CMK (cell line): ENCODE results near the gene SETD3.

Experiments used
- DNase-seq: peaks from one replicate; pipeline ENCODE4 v3.0.0-alpha.2; 2010; ENCODE audit warnings: low read depth

The SETD3 gene

DNA sequence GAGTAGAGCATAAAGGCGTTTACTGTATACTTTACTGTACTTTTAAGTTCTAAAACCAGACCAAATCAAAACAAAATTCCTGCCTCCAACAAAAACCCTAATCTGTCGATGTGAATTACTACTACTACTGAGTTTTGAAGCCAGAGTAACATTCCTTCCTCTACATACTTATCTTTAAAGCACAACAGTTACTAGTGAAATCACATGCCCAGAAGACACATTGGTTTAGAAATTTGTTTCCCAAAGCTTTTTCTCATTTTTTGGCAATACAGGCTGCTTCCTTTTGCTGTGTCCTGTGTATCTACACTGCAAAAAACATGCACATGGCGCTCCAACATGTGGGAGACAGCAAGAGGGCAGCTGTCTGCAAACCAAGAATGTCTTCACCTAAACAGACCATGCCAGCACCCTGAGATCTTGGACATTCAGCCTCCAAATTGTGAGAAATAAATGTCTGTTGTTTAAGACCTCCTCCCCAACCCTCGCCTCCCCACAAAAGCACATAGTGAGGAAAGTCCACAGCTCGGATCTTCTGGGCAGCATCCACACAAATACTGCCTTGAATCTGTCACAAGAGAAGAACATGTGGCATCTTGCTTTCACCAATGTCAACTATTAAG is 21.1 kb downstream of the SETD3 start:
- DNase-seq = no peak

DNA sequence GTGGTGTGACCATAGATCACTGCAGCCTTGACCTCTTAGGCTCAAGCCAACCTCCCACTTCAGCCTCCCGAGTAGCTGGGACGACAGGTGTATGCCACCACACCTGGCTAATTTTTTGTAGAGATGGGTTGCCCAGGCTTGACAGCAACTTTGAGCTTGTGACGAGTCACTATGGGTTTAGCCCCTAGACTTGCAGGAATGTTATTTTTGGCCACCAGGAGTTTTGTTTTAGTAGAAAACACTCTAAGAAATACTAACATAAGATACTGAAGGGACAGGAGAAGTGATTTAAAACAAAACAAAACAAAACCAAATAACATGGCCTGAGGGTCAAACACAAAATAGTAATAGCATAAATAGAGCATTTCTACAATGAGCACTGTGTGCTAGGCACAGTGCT is 26.4 kb downstream of the SETD3 start:
- DNase-seq = no peak

DNA sequence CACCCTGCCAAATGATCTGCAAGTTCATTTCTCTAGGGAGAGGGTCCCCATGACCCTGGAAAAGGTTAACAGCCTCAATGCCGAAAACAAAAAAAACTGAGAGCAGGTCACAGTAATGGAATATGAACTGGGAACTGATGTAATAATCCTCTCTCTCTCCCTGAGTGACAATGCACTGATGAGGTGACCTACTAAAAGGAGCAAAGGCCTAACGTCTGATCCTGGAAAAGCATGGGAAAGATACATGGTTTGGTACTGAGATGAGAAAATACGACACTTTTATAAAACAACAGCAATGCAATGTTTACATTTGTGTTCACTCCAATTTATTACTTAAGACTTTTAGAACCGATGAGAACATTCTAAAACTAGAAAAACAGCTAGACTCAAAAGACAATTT is 27.7 kb downstream of the SETD3 start:
- DNase-seq = no peak

DNA sequence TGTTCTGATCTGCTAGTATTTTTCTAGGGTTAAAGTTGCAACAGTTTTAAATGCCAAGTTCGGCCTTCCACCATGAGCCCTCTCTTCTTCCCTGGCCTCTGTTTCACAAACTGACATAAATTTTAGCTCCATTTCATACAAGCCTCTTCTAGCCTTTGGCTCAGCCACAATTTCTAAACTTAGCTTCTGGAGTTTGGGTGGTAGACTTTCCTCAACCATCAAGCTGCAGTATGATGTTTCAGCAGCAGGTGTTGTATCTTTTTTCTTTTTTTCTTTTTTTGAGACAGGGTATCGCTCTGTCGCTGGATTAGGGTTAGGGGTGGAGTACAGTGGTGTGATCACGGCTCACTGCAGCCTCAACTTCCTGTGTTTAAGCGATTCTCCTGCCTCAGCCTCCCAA is 29.4 kb downstream of the SETD3 start:
- DNase-seq = no peak

DNA sequence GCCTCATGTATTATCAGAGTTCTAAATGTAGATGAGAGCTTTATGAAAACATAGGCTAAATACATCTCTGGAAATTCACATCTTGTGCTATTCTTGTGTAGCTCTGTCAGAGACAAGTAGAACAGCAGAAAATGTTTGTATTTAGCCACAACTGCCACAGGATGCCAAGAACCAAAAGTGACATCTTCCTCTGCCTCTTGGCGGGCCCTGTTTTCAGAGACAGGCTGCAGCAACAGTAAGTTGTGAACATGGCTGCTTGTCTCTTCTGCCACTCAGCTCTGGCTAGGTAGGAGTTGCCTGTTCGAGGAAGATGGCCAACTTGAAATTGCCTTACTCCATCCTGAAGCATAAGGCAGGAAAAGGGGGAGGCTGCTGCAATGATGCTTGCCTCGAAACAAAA is 30.4 kb downstream of the SETD3 start:
- no peak for DNase-seq

DNA sequence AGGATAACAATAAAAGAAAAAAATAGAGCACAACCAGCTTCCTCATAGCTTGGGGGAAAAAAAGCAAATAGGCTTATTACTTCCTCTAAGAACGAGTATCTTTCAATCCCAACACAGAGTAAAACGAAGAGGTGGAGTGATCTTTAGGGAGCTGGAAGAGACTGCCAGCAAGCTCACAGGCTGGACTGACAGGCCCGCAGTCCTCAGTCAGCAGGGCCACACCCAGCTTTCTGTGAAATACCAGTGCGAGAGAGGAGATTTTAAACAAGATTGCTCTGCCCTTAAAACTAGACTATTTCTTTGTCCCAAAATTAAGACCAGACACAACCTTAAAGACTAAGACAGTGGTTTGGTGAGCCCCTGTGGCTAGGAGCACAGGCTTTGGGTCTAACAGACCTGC is 32.9 kb downstream of the SETD3 start:
- DNase-seq = no peak

DNA sequence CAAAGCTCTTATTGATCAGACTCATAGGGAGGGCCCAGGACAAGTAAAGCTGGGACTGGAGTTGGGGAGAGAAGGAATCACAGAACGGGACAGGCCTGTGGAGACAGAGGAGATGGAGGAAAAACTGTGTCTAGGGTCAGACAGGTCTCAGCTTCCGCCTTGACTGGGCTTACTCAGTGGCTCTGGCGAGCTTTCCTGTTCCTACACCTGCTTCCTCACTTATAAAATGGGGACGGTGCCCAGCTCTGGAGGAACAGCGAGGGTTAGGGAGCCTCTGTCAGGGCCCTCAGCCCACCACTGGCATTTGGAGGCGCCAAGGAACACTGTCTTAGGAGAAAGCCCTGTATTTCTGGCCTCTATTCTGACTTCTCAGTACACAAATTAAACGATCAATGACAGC is 34.7 kb downstream of the SETD3 start:
- DNase-seq = no peak

DNA sequence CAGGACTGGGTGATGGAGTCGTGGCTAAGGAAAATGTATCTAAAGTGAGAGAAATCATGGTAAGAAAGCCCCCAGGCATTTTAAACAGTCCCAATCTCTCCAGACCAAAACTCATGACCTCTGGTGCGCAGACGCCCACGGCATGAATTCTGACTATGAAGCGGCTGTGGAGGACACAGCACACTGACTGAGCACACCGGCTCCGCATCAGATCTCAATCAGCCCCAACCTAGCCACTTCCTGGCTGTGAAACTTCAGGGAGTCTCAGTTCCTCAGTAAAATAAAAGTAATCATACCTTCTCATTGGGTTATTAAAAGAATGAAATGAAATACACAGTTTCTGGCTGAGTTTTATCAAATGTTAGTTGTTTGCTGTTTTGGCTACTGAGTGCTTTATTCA is 38.7 kb downstream of the SETD3 start:
- no peak for DNase-seq

DNA sequence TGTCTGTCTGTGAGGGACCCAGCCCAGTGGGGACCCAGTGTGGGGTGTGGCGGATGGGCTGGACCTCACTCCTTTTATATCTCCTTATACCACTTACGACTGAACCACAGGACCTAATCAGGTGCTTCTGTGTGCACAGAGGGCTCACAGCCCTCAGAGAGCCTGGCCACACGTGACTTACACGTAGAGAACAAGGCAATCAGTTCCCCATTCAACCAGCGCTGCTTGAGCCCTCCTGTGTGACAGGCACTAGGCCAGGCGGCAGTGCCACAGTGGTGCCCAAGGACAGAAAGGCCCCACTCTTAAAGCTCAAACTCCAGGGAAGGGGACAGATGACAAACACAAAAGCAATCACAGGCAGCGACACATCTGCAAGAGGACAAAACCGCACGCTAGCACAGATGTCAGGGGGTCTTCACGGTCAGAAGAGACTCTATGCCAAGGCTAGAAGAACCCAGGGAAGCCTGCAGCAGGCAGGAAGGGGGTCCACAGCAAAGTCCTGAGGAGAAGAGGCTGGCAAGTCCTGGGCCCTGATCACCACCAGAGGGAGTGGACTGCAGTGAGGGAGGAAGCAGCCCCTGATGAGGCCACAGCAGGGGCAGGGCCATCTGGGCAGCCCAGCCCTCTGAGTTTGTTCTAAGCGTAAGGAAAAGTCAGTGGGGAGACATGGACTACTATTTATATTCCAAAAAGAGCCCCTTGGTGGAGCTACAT is 39.3 kb downstream of the SETD3 start:
- no peak for DNase-seq

DNA sequence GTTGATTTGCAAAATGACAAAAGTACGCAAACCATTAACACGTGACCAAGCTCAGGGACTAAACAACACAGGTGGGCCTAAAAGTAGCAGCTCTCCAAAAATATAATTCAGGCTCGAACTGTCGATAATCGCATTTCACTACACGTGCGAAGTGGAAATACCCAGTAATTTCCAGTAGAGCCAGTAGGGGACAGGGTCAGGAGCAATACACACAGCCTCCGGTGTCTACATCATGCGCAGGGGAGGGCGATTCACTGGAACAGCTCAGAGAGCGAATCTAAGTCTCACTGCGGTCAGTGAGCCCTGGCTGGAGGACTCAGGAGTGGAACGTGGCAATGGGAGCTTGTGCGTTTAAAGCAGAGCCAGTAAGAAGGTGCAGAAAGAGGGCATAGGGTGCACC is 40.4 kb downstream of the SETD3 start:
- no peak for DNase-seq

DNA sequence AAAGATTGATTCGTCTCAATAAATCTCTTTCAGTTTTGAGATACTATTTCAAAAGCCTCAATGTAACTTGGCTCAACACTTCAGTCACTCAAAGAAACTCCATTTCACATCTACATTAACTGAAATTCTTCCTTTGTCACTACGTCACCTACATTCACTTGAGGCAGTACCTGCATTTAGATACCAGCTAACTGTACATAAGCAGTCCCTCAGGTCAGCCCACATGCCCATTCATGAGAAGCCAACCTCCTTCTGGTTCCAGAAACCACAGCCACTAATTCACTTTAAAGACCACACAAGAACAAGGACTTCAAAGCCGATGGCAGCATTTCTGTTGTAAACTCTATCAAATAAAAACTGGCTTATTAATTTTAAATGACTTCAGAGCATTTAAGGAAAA is 43.0 kb downstream of the SETD3 start:
- DNase-seq = no peak

DNA sequence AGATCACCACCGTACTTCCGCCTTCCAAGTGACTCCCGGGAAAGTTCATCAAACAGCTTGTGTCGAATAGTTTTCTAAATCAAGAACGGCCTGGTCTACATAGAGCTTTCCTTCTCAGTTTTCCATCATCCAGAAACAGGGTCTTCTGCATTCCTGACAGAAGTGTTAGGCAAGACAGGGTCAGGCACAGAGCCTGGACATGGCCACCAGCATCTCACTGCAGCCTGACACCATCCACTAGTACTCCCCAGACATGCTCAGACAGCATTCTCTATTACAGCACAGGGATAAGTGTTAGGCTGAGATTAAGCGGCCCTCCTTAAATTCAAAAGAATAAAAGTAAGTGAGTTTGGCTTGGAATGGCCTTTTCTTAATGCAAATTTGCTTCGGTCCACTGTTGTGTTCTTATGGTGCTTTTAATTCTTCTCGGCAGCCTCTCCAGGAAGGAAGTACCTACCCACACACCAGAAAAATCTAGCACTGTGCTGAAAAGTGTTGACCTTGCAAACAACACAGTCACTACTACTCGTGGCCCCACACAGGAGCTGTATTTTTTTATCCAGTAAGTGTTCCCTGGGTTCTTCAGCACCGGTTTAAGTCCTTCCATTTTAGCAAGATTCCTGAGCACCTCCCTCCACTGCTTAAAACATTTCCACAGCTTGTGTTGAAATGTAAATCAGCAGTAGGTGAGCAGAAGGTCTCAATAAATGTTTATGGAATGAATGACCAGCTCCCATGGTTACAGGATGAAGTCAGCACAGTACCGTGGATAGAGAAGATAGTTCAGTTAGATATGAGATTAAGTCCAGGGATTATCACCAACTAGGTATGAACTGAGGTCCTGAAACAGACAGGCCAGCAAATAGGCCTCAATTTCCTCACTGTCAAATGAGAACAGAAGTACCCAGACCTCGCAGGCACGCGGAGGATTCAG is 44.1 kb downstream of the SETD3 start:
- no peak for DNase-seq

DNA sequence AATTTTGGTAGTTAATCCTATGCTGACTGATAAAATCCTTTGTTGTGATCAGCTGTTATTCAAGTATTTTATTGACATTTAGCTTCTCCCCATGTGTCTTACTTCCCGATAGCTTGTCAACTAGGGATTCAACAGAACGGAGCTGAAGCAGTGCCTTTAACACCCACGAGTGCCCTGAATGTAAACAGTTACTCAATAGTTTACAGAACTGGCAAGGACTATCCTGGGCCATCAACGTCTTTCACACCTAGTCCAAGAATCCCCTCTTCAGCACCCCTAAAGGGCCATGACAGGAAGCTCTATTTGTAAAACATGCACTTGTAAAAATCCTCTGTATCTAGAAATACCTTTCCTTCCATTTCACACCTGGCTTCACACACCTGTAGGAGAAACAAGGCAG is 45.3 kb downstream of the SETD3 start:
- no peak for DNase-seq

DNA sequence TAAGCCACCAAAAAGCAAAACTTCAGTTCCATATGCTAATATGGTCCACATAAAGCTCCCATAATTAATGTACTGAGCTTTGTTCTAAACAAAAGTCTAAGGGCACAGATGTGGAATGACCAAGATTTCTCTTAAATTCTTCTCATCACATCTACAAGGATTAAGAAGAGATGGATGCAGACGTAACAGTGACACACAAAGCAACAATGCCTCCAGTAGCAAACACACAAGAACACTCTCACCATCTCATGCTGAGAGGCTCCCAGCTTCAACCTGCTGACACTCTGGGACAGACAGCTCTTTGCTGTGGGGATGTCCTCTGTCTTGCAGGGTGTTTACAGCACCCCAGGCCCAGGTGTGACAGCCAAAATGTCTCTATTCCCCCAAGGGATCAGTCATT is 48.2 kb downstream of the SETD3 start:
- DNase-seq = no peak

DNA sequence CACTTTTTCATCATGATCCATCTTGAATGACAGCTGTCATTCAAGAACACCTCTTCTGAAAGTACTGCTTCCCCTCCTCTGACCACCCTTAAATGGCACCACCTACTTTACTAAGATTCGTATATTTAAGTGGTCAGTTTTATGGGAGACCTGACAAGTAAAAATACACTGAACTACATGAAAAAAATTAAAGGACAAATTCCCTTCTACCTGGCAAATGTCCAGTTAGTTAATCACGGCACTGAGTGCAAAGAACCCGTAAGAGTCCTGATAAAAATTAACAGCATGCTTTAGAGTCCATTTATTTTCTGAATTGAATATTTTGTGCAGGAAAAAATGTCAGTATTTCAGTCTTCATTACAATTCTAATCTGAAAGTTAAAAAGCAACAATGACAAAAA is 48.7 kb downstream of the SETD3 start:
- no peak for DNase-seq

DNA sequence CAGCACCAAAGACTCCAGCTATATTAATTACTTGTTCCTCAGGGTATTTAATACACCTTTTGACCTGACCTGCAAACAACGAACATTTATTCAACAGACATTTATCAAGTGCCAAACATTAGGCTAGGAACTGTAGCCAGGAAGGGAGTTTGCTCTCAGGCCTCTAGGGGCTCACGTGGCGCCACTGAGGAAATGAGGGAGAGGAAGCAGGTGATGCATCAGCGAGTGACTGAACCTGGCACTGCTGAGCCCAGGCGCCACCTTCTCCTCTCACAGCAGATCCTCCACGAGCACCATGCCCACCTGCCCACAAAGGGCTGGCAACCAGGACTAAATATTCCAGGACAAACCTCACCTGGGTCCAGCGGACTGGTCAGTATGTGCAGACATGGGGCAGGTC is 50.2 kb downstream of the SETD3 start:
- no peak for DNase-seq

DNA sequence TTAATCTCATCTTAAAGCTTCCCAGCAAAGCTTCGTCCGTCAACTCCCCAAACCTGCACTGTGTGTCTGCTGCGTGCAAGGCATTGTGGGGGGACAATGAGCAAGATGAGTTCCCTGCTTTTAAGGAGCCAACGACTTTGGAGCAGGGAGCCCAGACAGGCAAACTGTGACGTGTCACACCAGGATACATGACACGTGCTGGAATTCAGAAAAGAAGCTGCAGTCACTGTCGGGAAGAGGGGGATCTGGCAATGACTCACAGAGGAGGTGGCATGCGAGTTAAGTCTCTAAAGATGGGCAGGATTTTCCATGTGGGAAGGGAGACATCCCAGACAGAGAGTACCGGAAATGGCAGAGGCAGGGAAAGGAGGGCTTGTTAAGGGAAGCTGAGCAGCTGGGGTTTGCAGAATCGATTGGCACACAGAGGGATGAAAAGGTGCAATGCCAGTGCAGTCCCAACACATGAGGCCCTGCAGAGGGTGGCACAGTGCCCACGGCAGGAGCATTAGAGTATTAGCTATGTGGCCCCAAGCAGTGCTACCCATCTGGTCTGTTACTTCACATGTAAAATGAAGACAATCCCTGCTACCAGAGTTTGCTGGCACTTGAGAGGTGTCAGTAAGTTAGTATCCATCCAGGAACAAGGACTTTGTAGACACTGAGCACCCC is 52.9 kb downstream of the SETD3 start:
- DNase-seq = no peak

DNA sequence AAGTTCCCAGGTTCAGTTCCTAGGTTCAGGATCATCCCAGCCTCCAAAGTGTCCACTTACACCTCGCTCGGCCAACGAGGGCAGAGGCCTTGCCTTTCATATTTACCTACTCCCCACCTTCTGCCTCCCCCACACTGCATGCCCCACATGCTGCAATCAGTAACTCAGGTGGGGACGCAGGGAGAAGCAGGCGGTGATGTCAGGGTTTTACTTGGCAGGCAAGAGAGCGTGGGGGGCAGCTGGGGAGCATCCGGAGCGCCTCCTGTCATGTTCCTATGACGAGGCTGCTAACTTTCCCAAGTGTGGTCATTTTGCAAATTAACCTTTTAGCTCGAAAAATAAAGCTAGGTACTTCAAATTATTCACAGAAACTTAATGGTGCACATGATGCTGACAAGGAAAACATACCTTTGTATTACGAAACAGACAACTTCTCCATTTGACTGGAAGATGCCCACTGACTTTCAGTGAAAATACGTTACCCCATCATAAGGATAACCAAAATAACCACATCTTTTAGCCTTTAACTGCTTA is 53.8 kb downstream of the SETD3 start:
- no peak for DNase-seq

DNA sequence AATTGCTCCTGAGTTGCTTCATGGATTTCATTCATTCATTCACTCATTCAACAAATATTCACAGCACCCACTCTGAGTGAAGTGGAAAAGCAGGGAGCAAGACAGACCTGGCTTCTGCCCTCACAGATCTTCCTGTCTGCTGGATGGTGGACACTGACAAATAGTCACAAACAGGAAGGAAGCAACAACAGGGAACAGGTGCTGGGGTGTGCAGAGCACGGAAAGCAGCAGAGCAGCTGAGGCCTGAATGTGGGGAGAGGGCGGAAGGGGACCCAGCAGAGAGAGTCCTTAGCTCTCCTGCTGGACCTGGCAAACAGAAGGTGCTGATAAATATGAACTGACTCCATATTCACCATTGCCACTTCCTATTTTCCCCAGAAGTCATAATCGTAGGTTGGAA is 54.4 kb downstream of the SETD3 start:
- no peak for DNase-seq

DNA sequence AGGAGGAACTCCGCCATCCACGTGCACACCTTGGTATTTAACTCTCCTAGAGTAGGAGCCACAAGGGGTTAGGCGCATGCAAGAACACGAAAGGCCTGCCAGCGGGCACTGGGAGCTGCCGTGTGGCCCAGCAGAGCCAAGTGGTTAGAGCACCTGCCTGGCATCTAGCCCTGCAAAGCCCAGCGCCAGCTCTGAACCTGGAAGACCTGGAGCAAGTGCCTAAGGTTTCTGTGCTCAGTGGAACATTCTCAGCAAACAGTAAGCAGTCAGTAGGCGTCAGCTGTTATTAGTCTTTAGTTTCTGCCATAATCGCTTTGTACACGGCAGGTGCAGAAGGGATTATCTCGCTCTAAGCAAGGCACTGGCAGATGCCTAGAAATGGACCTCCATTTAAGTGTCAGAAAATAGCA is 55.4 kb downstream of the SETD3 start:
- DNase-seq = no peak

DNA sequence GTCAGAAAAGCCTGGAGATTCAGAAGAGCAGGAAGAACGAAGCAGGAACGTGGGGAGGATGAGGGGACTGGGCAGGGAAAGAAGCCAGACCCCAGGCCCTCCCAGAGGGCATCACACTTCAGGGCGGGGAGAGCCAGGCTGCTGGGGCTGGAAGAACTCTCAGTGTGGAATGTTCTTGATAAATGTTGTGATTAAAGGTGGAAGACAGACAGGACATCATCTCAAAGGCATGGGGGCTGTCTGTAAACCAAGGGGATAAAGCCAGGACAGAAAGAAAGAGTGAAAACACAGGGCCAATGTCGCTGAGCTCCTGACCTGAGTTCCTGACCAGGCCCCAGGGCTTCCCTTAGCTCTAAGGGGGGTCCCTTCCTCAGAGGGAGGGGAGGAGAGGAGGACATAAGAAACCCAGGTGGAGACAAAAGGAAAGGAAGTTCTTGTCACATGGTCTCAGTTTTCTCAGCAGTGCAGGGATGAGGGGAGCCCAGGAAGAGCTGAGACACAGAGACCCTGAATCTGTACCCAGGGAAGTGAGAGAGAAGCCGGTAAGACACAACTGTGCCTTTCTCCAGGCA is 56.3 kb downstream of the SETD3 start:
- DNase-seq = no peak

DNA sequence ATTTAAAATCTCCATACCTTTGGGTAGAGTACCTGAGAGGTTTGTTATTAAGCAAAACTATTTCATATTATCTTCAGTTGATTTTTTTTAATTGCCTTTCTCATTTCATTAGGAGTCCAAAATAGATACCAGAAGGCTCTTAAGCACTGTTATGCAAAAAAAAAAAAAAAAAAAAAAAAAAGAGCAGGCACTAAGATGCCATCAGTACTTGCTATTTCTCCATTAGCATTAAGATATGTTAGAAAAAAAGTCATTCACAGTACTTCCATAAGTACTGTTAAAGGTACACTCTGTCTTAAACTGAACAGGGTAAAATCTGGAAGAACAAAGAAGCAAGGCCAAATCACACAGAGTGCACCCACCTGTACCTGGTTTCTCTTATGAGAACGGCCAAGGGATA is 57.2 kb downstream of the SETD3 start:
- DNase-seq = no peak
